HepG2 (cell line): ENCODE measurements around the gene ARCN1. TPM values are rescaled to one million over a fixed set of nuclear protein-coding genes. Genes with fewer than 3 reads are reported as not detected.
A peak's percentile ranks its signal among the peaks of the same experiment; 100 is the strongest.

Experiments
- ATAC-seq: fragments of 200-7000 bp; cut with Tn5 transposase; 3 replicates; pipeline ENCODE4 v1.9.1; 2020; ENCODE audit warnings: mild to moderate bottlenecking, moderate library complexity
- BruUV-seq: library from RNA; stranded (reverse); fragments of 400-500 nt; replicated peaks from 2 replicates; lab custom pipeline; 2021; lab: Mats Ljungman, UMichigan
- CTCF ChIA-PET: fragments of 300-600 bp; formaldehyde crosslinking; extraction: SDS; loops from one replicate; lab custom pipeline; 2021; ENCODE audit warnings: low total read pairs, inconsistent platforms, low intra/inter-chr PET ratio; lab: Yijun Ruan, JAX
- POLR2A ChIA-PET: fragments of 350-600 bp; sonication (Branson Sonifier 250); formaldehyde crosslinking; loops from one replicate; lab custom pipeline; 2020; ENCODE audit warnings: antibody characterized with exemption, inconsistent platforms; lab: Yijun Ruan, JAX
- DNase-seq: peaks from one replicate; pipeline ENCODE4 v3.0.0-alpha.2; 2015; ENCODE audit warnings: low spot score
- FAIRE-seq: peaks from 3 replicates; lab custom pipeline; 2011; peaks lifted over from hg19 to GRCh38; lab: Jason Lieb, UNC
- H2AFZ ChIP-seq: one replicate; pipeline ENCODE4 v1.6.1; 2011; ENCODE audit warnings: low read length, inconsistent platforms
- H3K27ac ChIP-seq: fragments of 300-600 bp; 3 replicates; pipeline ENCODE4 v1.8.0; 2011; ENCODE audit warnings: mixed run types, mild to moderate bottlenecking, mixed read lengths, low read length, inconsistent platforms; ENCODE audit not compliant: insufficient read depth; ENCODE audit errors: extremely low read length
- H3K27me3 ChIP-seq, 2 experiments: fragments of 200-600 bp in 1 of 2; 2 replicates in 1 of 2; 3 replicates in 1 of 2; pipeline versions ENCODE4 v1.6.0 to v1.8.0; 2011; ENCODE audit warnings: low read length in 2 of 2, mild to moderate bottlenecking in 2 of 2, moderate library complexity in 2 of 2, inconsistent platforms in 1 of 2; ENCODE audit not compliant: insufficient read depth in 2 of 2, control insufficient read depth in 1 of 2
- H3K36me3 ChIP-seq, 2 experiments: fragments of 200-600 bp in 1 of 2; replicated peaks in 1 of 2; 2 replicates in 1 of 2; 3 replicates in 1 of 2; pipeline versions ENCODE4 v1.5.1 to v1.8.0; 2011; ENCODE audit warnings: low read length in 2 of 2, inconsistent platforms in 1 of 2; ENCODE audit not compliant: insufficient read depth in 2 of 2, control insufficient read depth in 1 of 2
- H3K4me1 ChIP-seq: 2 replicates; pipeline ENCODE4 v1.5.1; 2012; ENCODE audit warnings: low read length, inconsistent platforms; ENCODE audit not compliant: insufficient read depth
- H3K4me2 ChIP-seq: 2 replicates; pipeline ENCODE4 v1.6.0; 2011; ENCODE audit warnings: low read depth, low read length, inconsistent platforms
- H3K4me3 ChIP-seq, 3 experiments: fragments of 200-600 bp in 1 of 3; sonication (generic), shearing (Covaris generic) in 1 of 3; replicated peaks in 1 of 3; 2 replicates each; pipeline ENCODE4 v1.5.1; 2011 to 2016; ENCODE audit warnings: low read length in 3 of 3, inconsistent platforms in 2 of 3, low read depth in 2 of 3, mild to moderate bottlenecking in 2 of 3, control low read depth in 1 of 3, mixed read lengths in 1 of 3; ENCODE audit not compliant: insufficient read depth in 1 of 3
- H3K79me2 ChIP-seq: one replicate; pipeline ENCODE4 v1.6.1; 2011; ENCODE audit warnings: low read length, inconsistent platforms; ENCODE audit not compliant: insufficient read depth
- H3K9ac ChIP-seq: 2 replicates; pipeline ENCODE4 v1.6.0; 2011; ENCODE audit warnings: mild to moderate bottlenecking, low read depth, low read length, inconsistent platforms; ENCODE audit not compliant: insufficient read depth
- H3K9me3 ChIP-seq: 2 replicates; pipeline ENCODE4 v1.5.1; 2012; ENCODE audit warnings: mild to moderate bottlenecking, low read length
- H4K20me1 ChIP-seq: 2 replicates; pipeline ENCODE4 v1.6.0; 2011; ENCODE audit warnings: inconsistent platforms, mild to moderate bottlenecking, low read length, moderate library complexity; ENCODE audit not compliant: insufficient read depth
- ATF5 ChIP-seq: sonication (generic); formaldehyde crosslinking; IDR thresholded peaks from 2 replicates; pipeline ENCODE4 v1.4.0; 2020; ENCODE audit warnings: mild to moderate bottlenecking, low read depth, missing genetic modification reagents
- CHCHD3 ChIP-seq: sonication (generic); formaldehyde crosslinking; IDR thresholded peaks from 2 replicates; pipeline ENCODE4 v1.8.0; 2022; ENCODE audit warnings: mild to moderate bottlenecking, missing genetic modification reagents, moderate library complexity
- HNRNPL ChIP-seq: fragments of 200-400 bp; formaldehyde crosslinking; IDR thresholded peaks from 2 replicates; pipeline ENCODE4 v1.6.1; 2017; ENCODE audit warnings: mild to moderate bottlenecking, low read depth, low read length
- KLF12 ChIP-seq: sonication (generic); formaldehyde crosslinking; IDR thresholded peaks from 2 replicates; pipeline ENCODE4 v1.4.0; 2020; ENCODE audit warnings: missing genetic modification reagents, borderline replicate concordance
- MAFK ChIP-seq, 2 experiments: IDR thresholded peaks in 1 of 2; conservative IDR thresholded peaks in 1 of 2; 2 replicates each; pipeline ENCODE4 v1.6.1; 2011; ENCODE audit warnings: improper control_type of control experiment in 2 of 2, low read length in 2 of 2
- MIER3 ChIP-seq: IDR thresholded peaks from 2 replicates; pipeline ENCODE4 v1.6.1; 2016; ENCODE audit warnings: missing compliant biosample characterization, borderline replicate concordance
- MNT ChIP-seq: fragments of 450-650 bp; IDR thresholded peaks from 2 replicates; pipeline ENCODE4 v1.6.1; 2016
- ZHX1 ChIP-seq: sonication (generic); formaldehyde crosslinking; IDR thresholded peaks from 2 replicates; pipeline ENCODE4 v1.8.1; 2022; ENCODE audit warnings: low read depth, mild to moderate bottlenecking, missing genetic modification reagents
- ZNF263 ChIP-seq: sonication (generic); formaldehyde crosslinking; IDR thresholded peaks from 2 replicates; pipeline ENCODE4 v1.4.0; 2020; ENCODE audit warnings: missing genetic modification reagents
- ZNF280B ChIP-seq: sonication (generic); formaldehyde crosslinking; IDR thresholded peaks from 2 replicates; pipeline ENCODE4 v1.5.0; 2020; ENCODE audit warnings: missing genetic modification reagents, mild to moderate bottlenecking, borderline replicate concordance
- ZNF776 ChIP-seq: sonication (generic); formaldehyde crosslinking; IDR thresholded peaks from 2 replicates; pipeline ENCODE4 v1.4.0; 2020; ENCODE audit warnings: mild to moderate bottlenecking, missing genetic modification reagents
- WGBS: methylation state at CpG from one replicate; pipeline ENCODE4 v1.1.6; 2017; ENCODE audit warnings: low lambda C conversion rate; 5-methylcytosine and 5-hydroxymethylcytosine counted together
- in situ Hi-C: cut with HindIII; loops from 2 replicates; pipeline ENCODE4 v1.10.0; 2017; ENCODE audit warnings: low pct_unique_long_range_greater_than_20kb; ENCODE audit not compliant: extremely low pct_ligation_motif_present
- intact Hi-C: fragments of 100-400 bp; cut with micrococcal nuclease; formaldehyde crosslinking; loops from one replicate; pipeline ENCODE4 v1.10.0; 2022; ENCODE audit not compliant: unreplicated experiment
- polyA plus RNA-seq, 8 experiments: library from polyadenylated mRNA; depleted of rRNA in 3 of 8; stranded (reverse) in 7 of 8; unstranded in 1 of 8; fragments of >200 nt; fragmentation: Illumina TruSeq in 4 of 8; extraction: Trizol in 4 of 8; gene quantifications; 2 replicates each; pipeline versions ENCODE4 v1.2.1 to v1.2.3, GENCODE V29; 2011 to 2016; ENCODE audit warnings: low read depth in 4 of 8, missing spikeins in 1 of 8, mixed read lengths in 1 of 8; ENCODE audit not compliant: insufficient read depth in 1 of 8
- total RNA-seq, 5 experiments: library from RNA; depleted of rRNA; stranded (reverse); fragments of >200 nt; fragmentation: Illumina TruSeq; extraction: Trizol; gene quantifications; 2 replicates each; pipeline ENCODE4 v1.2.3, GENCODE V29; 2016; ENCODE audit warnings: low read depth in 1 of 5

ARCN1 gene
- total and polyA plus RNA-seq, 2 of the 13 experiments (the other 11 are each of a cell fraction or from before 2014, with no cell fraction given), result 148 to 200 TPM

- 0 out of 2 replicates have a peak, but pooled peaks have one; percentile 39 for TF ChIP-seq ZNF280B (CRISPR knock-in tag)
These were observed 40.1 kb upstream of the ARCN1 start (continued) for GRCh38 chr11:118532091-118532490.

GRCh38 chr11:118532852-118533768 is 39.1 kb upstream of the ARCN1 start:
- ATAC-seq (no peak), DNase-seq (no peak), FAIRE-seq (no peak)
- Histone ChIP-seq H3K4me1 (peaks cover 49% of the 10 kb centered on the region), H3K27ac (peak overlapping the region; percentile 42), H3K9ac (no peak overlapping the region), H3K27me3 (no peaks in the 10 kb centered on the region; a peak in 1 of 5 replicates), H3K9me3 (no peaks in the 10 kb centered on the region), H3K36me3 (no peaks in the 10 kb centered on the region), H4K20me1 (no peaks in the 10 kb centered on the region), H3K4me3 (0 out of 6 replicates have a peak overlapping the region, but pooled peaks of 1 of the 3 experiments have one; percentile 42), H2AFZ (no peak overlapping the region), H3K79me2 (no peaks in the 10 kb centered on the region), H3K4me2 (peak overlapping the region; percentile 63; the same call in 1 of the 2 replicates)
- TF ChIP-seq ZNF776 (CRISPR knock-in tag), result 0 out of 2 replicates have a peak, but pooled peaks have one; percentile 7
- no peak for TF ChIP-seq ZNF263 (CRISPR knock-in tag)
- 0 out of 2 replicates have a peak, but pooled peaks have one; percentile 51 for TF ChIP-seq HNRNPL
- TF ChIP-seq ZHX1 (CRISPR knock-in tag), result no peak
- no peak for TF ChIP-seq MAFK (conservative IDR thresholded peaks at IDR 0.05 in 1 of 2, IDR thresholded peaks at IDR 0.05 in 1 of 2; ENCODE audit: low read length in 2 of 2)
- no peak for TF ChIP-seq MNT
- TF ChIP-seq KLF12 (CRISPR knock-in tag), result no peak
- TF ChIP-seq MIER3 (CRISPR knock-in tag), result no peak
- TF ChIP-seq CHCHD3, result 0 out of 2 replicates have a peak, but pooled peaks have one; percentile 15
- no peak for TF ChIP-seq ATF5 (CRISPR knock-in tag)
- intact Hi-C loops (no loop called here), in situ Hi-C loops (loop anchor here (5.0 kb wide), 1 partner anchor 34 kb away; the partner anchor contains the start of gene IFT46)
- ChIA-PET CTCF (interaction anchor here (1.4 kb wide), 1 partner anchor 33 kb away, joined by 6 read pairs; the partner anchor contains the start of gene IFT46), POLR2A (interaction anchor here (1.4 kb wide), 1 partner anchor 32 kb away, joined by 3 read pairs; no protein-coding TSS in a partner anchor)
- no TSS peak for BruUV-seq
- 83% methylated on average over 5 of the region's 19 CpGs for WGBS
